Lung (tissue), 12 donors: ENCODE data around the gene ATXN1L. TPM values are rescaled to one million over a fixed set of nuclear protein-coding genes. Genes with fewer than 3 reads are reported as not detected.
A peak's percentile ranks its signal among the peaks of the same experiment; 100 is the strongest.

Experiments used
- ATAC-seq: fragments of 200-7000 bp; cut with Tn5 transposase; one replicate; pipeline ENCODE4 v1.9.1; 2020; ENCODE audit warnings: moderate number of reproducible peaks; ENCODE audit not compliant: insufficient read depth, low FRiP score
- DNase-seq, 3 donors: peaks; one replicate each; pipeline ENCODE4 v3.0.0-alpha.2; 2013 to 2017
- H3K27ac ChIP-seq, 2 donors: one replicate each; pipeline ENCODE4 v1.5.1; 2013; ENCODE audit warnings: mild to moderate bottlenecking in 2 of 2, moderate library complexity in 2 of 2, control low read depth in 1 of 2, inconsistent platforms in 1 of 2, low read depth in 1 of 2, low read length in 1 of 2
- H3K27me3 ChIP-seq, 3 donors: one replicate each; pipeline ENCODE4 v1.5.1; 2013; ENCODE audit warnings: low read length in 2 of 3; ENCODE audit not compliant: control insufficient read depth in 3 of 3, insufficient read depth in 3 of 3
- H3K36me3 ChIP-seq, 4 donors: one replicate each; pipeline ENCODE4 v1.5.1; 2013; ENCODE audit warnings: low read length in 4 of 4, mild to moderate bottlenecking in 1 of 4, moderate library complexity in 1 of 4; ENCODE audit not compliant: control insufficient read depth in 4 of 4, insufficient read depth in 4 of 4
- H3K4me1 ChIP-seq, 5 donors: one replicate each; pipeline ENCODE4 v1.5.1; 2013; ENCODE audit warnings: low read length in 5 of 5, mild to moderate bottlenecking in 2 of 5, moderate library complexity in 1 of 5; ENCODE audit not compliant: control insufficient read depth in 5 of 5, insufficient read depth in 5 of 5
- H3K4me3 ChIP-seq: one replicate; pipeline ENCODE4 v1.5.1; 2013; ENCODE audit warnings: mild to moderate bottlenecking, control low read depth, moderate library complexity
- H3K9ac ChIP-seq, 2 donors: one replicate each; pipeline ENCODE4 v1.5.1; 2013; ENCODE audit warnings: low read length in 2 of 2, control low read depth in 1 of 2; ENCODE audit not compliant: insufficient read depth in 1 of 2
- H3K9me3 ChIP-seq, 4 donors: one replicate each; pipeline ENCODE4 v1.5.1; 2013; ENCODE audit warnings: low read length in 3 of 4, mild to moderate bottlenecking in 1 of 4, moderate library complexity in 1 of 4; ENCODE audit not compliant: control insufficient read depth in 4 of 4, insufficient read depth in 3 of 4
- CTCF ChIP-seq: IDR thresholded peaks from 2 replicates; pipeline ENCODE4 v1.5.1; 2012; ENCODE audit warnings: mild to moderate bottlenecking; ENCODE audit errors: control extremely low read depth, extremely low read depth
- WGBS, 2 donors: extraction: QIAGEN DNeasy Blood & Tissue Kit; methylation state at CpG; one replicate each; pipeline ENCODE4 v1.1.7; 2013; 5-methylcytosine and 5-hydroxymethylcytosine counted together
- polyA plus RNA-seq, 2 donors: library from polyadenylated mRNA; stranded (reverse); fragments of 200-250 nt; gene quantifications; one replicate each; pipeline ENCODE4 v1.2.1, GENCODE V29; 2013
- total RNA-seq, 2 donors: library from RNA; depleted of rRNA in 1 of 2; stranded (reverse); fragments of >200 nt in 1 of 2; gene quantifications; one replicate each; pipeline ENCODE4 v1.2.1, GENCODE V29; 2014 to 2021
- donor health status: control.
- donor health status: control.
- donor health status: Bipolar disorder and iron deficiency.
- donor health status: healthy.
- donor health status: DM: yes; HTN: yes; CAD: no.

Gene ATXN1L
- total and polyA plus RNA-seq, 4 donors: 7.3 to 25.7 (median 18.5) TPM

DNA sequence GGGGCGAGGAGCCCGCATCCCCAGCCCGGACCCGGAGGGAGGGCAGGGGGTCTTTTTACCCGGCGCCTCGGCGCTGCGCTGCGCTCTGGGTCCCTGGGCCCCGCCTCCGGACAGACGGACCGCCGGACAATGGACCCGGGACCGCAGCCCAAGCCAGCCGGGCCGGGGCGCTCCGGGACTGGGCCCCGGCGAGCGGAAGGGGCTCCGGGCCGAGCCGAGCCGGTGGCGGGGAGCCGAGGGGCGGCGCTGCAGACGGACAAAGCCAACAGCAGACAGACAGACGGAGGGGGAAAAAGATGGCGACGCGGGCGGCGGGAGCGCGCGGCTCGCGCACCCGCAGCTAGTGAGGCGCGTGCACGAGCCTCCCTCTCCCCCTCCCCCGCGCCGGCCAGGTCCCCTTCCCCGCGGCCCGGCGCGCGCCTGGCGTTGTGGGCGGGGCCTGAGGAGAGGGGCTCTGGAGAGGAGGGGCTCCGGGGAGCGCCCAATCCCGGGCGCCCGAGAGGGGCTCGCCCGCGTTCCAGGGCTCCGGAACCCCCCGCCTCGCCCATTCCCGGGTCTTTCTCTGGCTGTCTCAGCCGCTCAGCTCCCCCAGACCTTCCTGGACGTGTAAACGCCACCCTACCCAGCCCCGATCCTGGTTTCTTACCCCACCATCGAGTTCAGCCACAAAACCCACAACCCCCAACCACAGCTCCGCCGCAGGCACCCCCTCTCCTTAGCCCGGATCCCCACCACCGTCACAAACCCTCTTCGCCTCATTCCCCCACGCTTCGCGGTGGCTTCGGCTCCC is 38.3 kb downstream of the ATXN1L start, which contains the start of gene ZNF821:
TSS of gene ZNF821 (minus strand) at position 334 of the 790 bp plus-strand sequence. CDS start 4,236 bp downstream, outside the sequence.
- Histone ChIP-seq H3K4me3 (peak within 1 kb of the TSS; percentile 82), H3K36me3 (peaks cover 0 to 18% (median 4%) of the 10 kb centered on the region in 4 donors), H3K4me1 (peaks cover 0 to 9% (median 0%) of the 10 kb centered on the region in 5 donors), H3K9me3 (no peaks in the 10 kb centered on the region), H3K27me3 (no peaks in the 10 kb centered on the region), H3K27ac (peak within 1 kb of the TSS; percentile 76 to 85), H3K9ac (peak within 1 kb of the TSS; percentile 70 to 75)
- no peak for TF ChIP-seq CTCF
- DNase-seq: peak; percentile 91 to 95 (median 93)
- ATAC-seq: peak; percentile 87
- 0% methylated on average over 49 to 83 of the region's 85 CpGs for WGBS, 2 donors

- peaks cover 0 to 9% (median 0%) of the 10 kb centered on the region in 4 donors for H3K36me3 ChIP-seq
- no peak overlapping the region for H3K4me3 ChIP-seq
- no peak for TF ChIP-seq CTCF
- no peaks in the 10 kb centered on the region for H3K9me3 ChIP-seq
- H3K4me1 ChIP-seq: peaks cover 0 to 9% (median 0%) of the 10 kb centered on the region in 5 donors
- no peak overlapping the region for H3K27ac ChIP-seq
- no peak for ATAC-seq
- no peak for DNase-seq
- no peak overlapping the region for H3K9ac ChIP-seq
- 27 to 35% methylated on average over 4 of the region's 4 CpGs for WGBS, 2 donors
- no peaks in the 10 kb centered on the region for H3K27me3 ChIP-seq
Observed at GRCh38 chr16:71885261-71885650, 39.5 kb downstream of the ATXN1L start.

DNA sequence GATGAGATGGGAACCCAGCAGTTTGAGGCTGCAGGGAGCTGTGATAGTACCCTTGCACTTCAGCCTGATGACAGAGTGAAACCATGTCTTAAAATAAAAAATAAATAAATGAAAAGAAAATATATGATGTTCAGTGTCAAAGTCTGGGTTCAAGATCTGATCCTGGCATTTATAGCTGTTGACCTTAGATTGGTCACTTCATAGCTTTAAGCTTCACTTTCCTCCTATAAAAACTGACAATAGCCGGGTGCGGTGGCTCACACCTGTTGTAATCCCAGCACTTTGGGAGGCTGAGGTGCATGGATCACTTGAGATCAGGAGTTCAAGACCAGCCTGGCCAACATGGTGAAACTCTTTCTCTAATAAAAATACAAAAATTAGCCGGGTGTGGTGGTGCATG is 43.4 kb downstream of the ATXN1L start:
- 96% methylated on average over 3 of the region's 3 CpGs for WGBS, 2 donors
- no peaks in the 10 kb centered on the region for H3K9me3 ChIP-seq
- no peak for TF ChIP-seq CTCF
- H3K4me1 ChIP-seq: peaks cover 0 to 6% (median 0%) of the 10 kb centered on the region in 5 donors
- H3K27ac ChIP-seq: no peak overlapping the region
- H3K36me3 ChIP-seq: no peaks in the 10 kb centered on the region
- ATAC-seq (no peak), DNase-seq (no peak)
- H3K27me3 ChIP-seq: no peaks in the 10 kb centered on the region
- H3K9ac ChIP-seq: no peak overlapping the region
- no peak overlapping the region for H3K4me3 ChIP-seq
